Ishikawa (cell line): ENCODE data around the gene GNG7.

Source experiments
- CEBPB ChIP-seq: IDR thresholded peaks from 2 replicates; pipeline ENCODE4 v1.6.1; 2012
- CREB1 ChIP-seq: IDR thresholded peaks from 2 replicates; pipeline ENCODE4 v1.6.1; 2012; ENCODE audit warnings: low read depth
- EGR1 ChIP-seq: IDR thresholded peaks from 2 replicates; pipeline ENCODE4 v1.6.1; 2012
- EP300 ChIP-seq: IDR thresholded peaks from 2 replicates; pipeline ENCODE4 v1.6.1; 2012; ENCODE audit warnings: borderline replicate concordance
- FOXM1 ChIP-seq: IDR thresholded peaks from 2 replicates; pipeline ENCODE4 v1.6.1; 2012; ENCODE audit warnings: low read depth, borderline replicate concordance
- MAX ChIP-seq: IDR thresholded peaks from 2 replicates; pipeline ENCODE4 v1.6.1; 2012
- NFIC ChIP-seq: IDR thresholded peaks from 2 replicates; pipeline ENCODE4 v1.6.1; 2012
- RAD21 ChIP-seq: IDR thresholded peaks from 2 replicates; pipeline ENCODE4 v1.6.1; 2012; ENCODE audit warnings: low read depth
- REST ChIP-seq: IDR thresholded peaks from 2 replicates; pipeline ENCODE4 v1.6.1; 2012; ENCODE audit warnings: low read depth, mild to moderate bottlenecking
- TAF1 ChIP-seq: IDR thresholded peaks from 2 replicates; pipeline ENCODE4 v1.6.1; 2012; ENCODE audit warnings: low read depth, mild to moderate bottlenecking
- TCF12 ChIP-seq: IDR thresholded peaks from 2 replicates; pipeline ENCODE4 v1.6.1; 2012; ENCODE audit warnings: low read depth
- USF1 ChIP-seq: IDR thresholded peaks from 2 replicates; pipeline ENCODE4 v1.6.1; 2012
- YY1 ChIP-seq: IDR thresholded peaks from 2 replicates; pipeline ENCODE4 v1.6.1; 2012; ENCODE audit warnings: low read depth

GRCh38 chr19:2511570-2511969 is 190.9 kb downstream of the GNG7 start:
- TF ChIP-seq RAD21, result no peak
- TF ChIP-seq TAF1, result no peak
- no peak for TF ChIP-seq TCF12
- no peak for TF ChIP-seq REST
- TF ChIP-seq YY1, result no peak
- TF ChIP-seq NFIC, result no peak
- TF ChIP-seq FOXM1, result no peak
- no peak for TF ChIP-seq USF1
- no peak for TF ChIP-seq MAX
- no peak for TF ChIP-seq CEBPB
- TF ChIP-seq CREB1, result no peak
- TF ChIP-seq EP300, result no peak
- no peak for TF ChIP-seq EGR1
